ENCODE results near the gene TERT. TPM values are rescaled to one million over a fixed set of nuclear protein-coding genes. Genes with fewer than 3 reads are reported as not detected.

Gene TERT
- total and polyA plus RNA-seq, 2 of the 13 experiments (the other 11 are each of a cell fraction or from before 2014, with no cell fraction given): 4.3 to 5.9 TPM

GRCh38 chr5:1246711-1247431 is 48.0 kb downstream of the TERT start (continued):
- no peak for TF ChIP-seq ZNF224 (CRISPR knock-in tag; IDR thresholded peaks at IDR 0.05)
- TF ChIP-seq SP140L (CRISPR knock-in tag; IDR thresholded peaks at IDR 0.05; ENCODE audit: borderline replicate concordance): no peak; the same call in 1 of the 2 replicates
- TF ChIP-seq ZFP90 (CRISPR knock-in tag; IDR thresholded peaks at IDR 0.05; ENCODE audit: borderline replicate concordance): peak; percentile 87
- TF ChIP-seq SNAPC4 (CRISPR knock-in tag; IDR thresholded peaks at IDR 0.05): no peak
- TF ChIP-seq ZNF121 (CRISPR knock-in tag; IDR thresholded peaks at IDR 0.05): no peak
- TF ChIP-seq SMARCE1 (IDR thresholded peaks at IDR 0.05; ENCODE audit: borderline replicate concordance): no peak
- TF ChIP-seq ARHGAP35 (CRISPR knock-in tag; IDR thresholded peaks at IDR 0.05; ENCODE audit: borderline replicate concordance): no peak; the same call in 1 of the 2 replicates
- no peak for TF ChIP-seq HNF4G (IDR thresholded peaks at IDR 0.05; ENCODE audit: borderline replicate concordance, low read depth, low read length)
- no peak for TF ChIP-seq HNF4G (CRISPR knock-in tag; IDR thresholded peaks at IDR 0.05; ENCODE audit: borderline replicate concordance, low read depth)
- no peak for TF ChIP-seq MAZ (IDR thresholded peaks at IDR 0.05; ENCODE audit: borderline replicate concordance, low read depth, low read length)
- TF ChIP-seq MAZ (CRISPR knock-in tag; IDR thresholded peaks at IDR 0.05; ENCODE audit: low read depth): no peak; the same call in 1 of the 2 replicates
- no peak for TF ChIP-seq SKIL (CRISPR knock-in tag; IDR thresholded peaks at IDR 0.05; ENCODE audit: borderline replicate concordance)
- TF ChIP-seq IRF1 (CRISPR knock-in tag; IDR thresholded peaks at IDR 0.05; ENCODE audit: low read depth): 0 out of 2 replicates have a peak, but pooled peaks have one; percentile 80
- TF ChIP-seq ZNF12 (CRISPR knock-in tag; IDR thresholded peaks at IDR 0.05): peak; percentile 77
- no peak for TF ChIP-seq CCAR2 (optimal IDR thresholded peaks at IDR 0.05; ENCODE audit: low read depth, low read length)
- no peak for TF ChIP-seq ZBTB7B (CRISPR knock-in tag; IDR thresholded peaks at IDR 0.05)
- TF ChIP-seq POLR2AphosphoS2 (IDR thresholded peaks at IDR 0.05; ENCODE audit: low read depth, low read length): no peak
- TF ChIP-seq TEF (CRISPR knock-in tag; IDR thresholded peaks at IDR 0.05): peak; percentile 89
- TF ChIP-seq MYPOP (CRISPR knock-in tag; IDR thresholded peaks at IDR 0.05): peak; percentile 75

Measured in HepG2 (cell line).